HEK293 (cell line): ENCODE results near the gene RAB44.

ENCODE experiments used
- CTCF ChIA-PET: fragments of 350-600 bp; formaldehyde crosslinking; extraction: SDS; loops from one replicate; lab custom pipeline; 2021; ENCODE audit warnings: antibody characterized with exemption; lab: Yijun Ruan, JAX
- POLR2A ChIA-PET: fragments of 300-600 bp; formaldehyde crosslinking; extraction: SDS; loops from one replicate; lab custom pipeline; 2020; ENCODE audit warnings: antibody characterized with exemption, inconsistent platforms; lab: Yijun Ruan, JAX
- H3K27ac ChIP-seq: fragments of 200-500 bp; sonication (Bioruptor generic); 2 replicates; pipeline ENCODE4 v1.5.1; 2014; ENCODE audit warnings: low read depth, low read length, control low read depth, inconsistent platforms; ENCODE audit errors: extremely low read depth
- H3K36me3 ChIP-seq, 2 experiments: fragments of 200-500 bp in 1 of 2; sonication (Bioruptor generic) in 1 of 2; 1 replicate in 1 of 2; 2 replicates in 1 of 2; pipeline ENCODE4 v1.5.1; 2014 to 2017; ENCODE audit warnings: inconsistent platforms in 2 of 2, low read length in 2 of 2; ENCODE audit not compliant: control insufficient read depth in 2 of 2, insufficient read depth in 1 of 2
- H3K4me1 ChIP-seq: fragments of 200-500 bp; sonication (Bioruptor generic); 2 replicates; pipeline ENCODE4 v1.5.1; 2014; ENCODE audit warnings: mild to moderate bottlenecking, low read length, inconsistent platforms; ENCODE audit not compliant: control insufficient read depth, insufficient read depth
- H3K4me3 ChIP-seq: 2 replicates; pipeline ENCODE4 v1.5.1; 2011; ENCODE audit warnings: low read depth, mild to moderate bottlenecking, control low read depth, low read length, moderate library complexity
- H3K9me3 ChIP-seq: fragments of 200-500 bp; sonication (Bioruptor generic); 2 replicates; pipeline ENCODE4 v1.5.1; 2014; ENCODE audit warnings: low read depth, low read length, inconsistent platforms; ENCODE audit not compliant: control insufficient read depth, insufficient read depth
- BCL11A ChIP-seq: fragments of 450-650 bp; formaldehyde crosslinking; IDR thresholded peaks from 2 replicates; pipeline ENCODE4 v1.5.1; 2016; ENCODE audit warnings: low read depth, missing biosample characterization, missing genetic modification characterization
- FEZF1 ChIP-seq: fragments of 450-650 bp; formaldehyde crosslinking; IDR thresholded peaks from 2 replicates; pipeline ENCODE4 v1.5.1; 2016; ENCODE audit warnings: missing biosample characterization, missing genetic modification characterization
- HOXA7 ChIP-seq: sonication (generic); formaldehyde crosslinking; IDR thresholded peaks from 2 replicates; pipeline ENCODE4 v1.8.1; 2022; ENCODE audit warnings: missing genetic modification reagents, borderline replicate concordance
- IKZF3 ChIP-seq: fragments of 450-650 bp; IDR thresholded peaks from 2 replicates; pipeline ENCODE4 v1.5.0; 2018; ENCODE audit warnings: missing biosample characterization, mild to moderate bottlenecking, missing genetic modification characterization, moderate library complexity
- KLF16 ChIP-seq: fragments of 450-650 bp; formaldehyde crosslinking; IDR thresholded peaks from 2 replicates; pipeline ENCODE4 v1.5.1; 2017; ENCODE audit warnings: missing biosample characterization, missing genetic modification characterization
- KLF7 ChIP-seq: fragments of 450-650 bp; formaldehyde crosslinking; IDR thresholded peaks from 2 replicates; pipeline ENCODE4 v1.5.1; 2016; ENCODE audit warnings: missing biosample characterization, missing genetic modification characterization, borderline replicate concordance
- KLF9 ChIP-seq: fragments of 450-650 bp; formaldehyde crosslinking; IDR thresholded peaks from 2 replicates; pipeline ENCODE4 v1.5.1; 2016; ENCODE audit warnings: missing biosample characterization, missing genetic modification characterization, low read depth
- SCRT2 ChIP-seq: fragments of 450-650 bp; formaldehyde crosslinking; IDR thresholded peaks from 2 replicates; pipeline ENCODE4 v1.5.1; 2016; ENCODE audit warnings: missing biosample characterization, missing genetic modification characterization
- TRIM28 ChIP-seq: IDR thresholded peaks from 2 replicates; pipeline ENCODE4 v1.6.1; 2011; ENCODE audit warnings: low read length, control low read depth, borderline replicate concordance
- ZBTB17 ChIP-seq: fragments of 450-650 bp; formaldehyde crosslinking; IDR thresholded peaks from 2 replicates; pipeline ENCODE4 v1.5.1; 2016; ENCODE audit warnings: missing biosample characterization, missing genetic modification characterization
- ZBTB8A ChIP-seq: fragments of 450-650 bp; formaldehyde crosslinking; IDR thresholded peaks from 2 replicates; pipeline ENCODE4 v1.5.1; 2016; ENCODE audit warnings: missing biosample characterization, missing genetic modification characterization
- ZNF211 ChIP-seq: fragments of 450-650 bp; formaldehyde crosslinking; IDR thresholded peaks from 2 replicates; pipeline ENCODE4 v1.5.1; 2016; ENCODE audit warnings: low read depth, missing biosample characterization, missing genetic modification characterization
- ZNF214 ChIP-seq: fragments of 450-650 bp; formaldehyde crosslinking; IDR thresholded peaks from 2 replicates; pipeline ENCODE4 v1.5.1; 2017; ENCODE audit warnings: missing biosample characterization, mild to moderate bottlenecking, missing genetic modification characterization, borderline replicate concordance
- ZNF23 ChIP-seq: fragments of 450-650 bp; formaldehyde crosslinking; IDR thresholded peaks from 2 replicates; pipeline ENCODE4 v1.5.1; 2016; ENCODE audit warnings: missing biosample characterization, missing genetic modification characterization, borderline replicate concordance
- ZNF335 ChIP-seq: fragments of 450-650 bp; formaldehyde crosslinking; conservative IDR thresholded peaks from 2 replicates; pipeline ENCODE4 v1.5.1; 2016; ENCODE audit warnings: missing biosample characterization, missing genetic modification characterization
- ZNF366 ChIP-seq: fragments of 450-650 bp; formaldehyde crosslinking; conservative IDR thresholded peaks from 2 replicates; pipeline ENCODE4 v1.5.1; 2016; ENCODE audit warnings: missing biosample characterization, missing genetic modification characterization
- ZNF404 ChIP-seq: fragments of 450-650 bp; formaldehyde crosslinking; IDR thresholded peaks from 2 replicates; pipeline ENCODE4 v1.5.1; 2017; ENCODE audit warnings: missing biosample characterization, missing genetic modification characterization
- ZNF426 ChIP-seq: fragments of 450-650 bp; formaldehyde crosslinking; IDR thresholded peaks from 2 replicates; pipeline ENCODE4 v1.5.1; 2017; ENCODE audit warnings: missing biosample characterization, missing genetic modification characterization, mild to moderate bottlenecking, inconsistent platforms, moderate library complexity
- ZNF561 ChIP-seq: fragments of 450-650 bp; IDR thresholded peaks from 2 replicates; pipeline ENCODE4 v1.5.1; 2018; ENCODE audit warnings: missing biosample characterization, missing genetic modification characterization, borderline replicate concordance
- ZNF600 ChIP-seq: fragments of 450-650 bp; formaldehyde crosslinking; IDR thresholded peaks from 2 replicates; pipeline ENCODE4 v1.5.1; 2016; ENCODE audit warnings: missing biosample characterization, missing genetic modification characterization
- ZNF624 ChIP-seq: fragments of 450-650 bp; formaldehyde crosslinking; IDR thresholded peaks from 2 replicates; pipeline ENCODE4 v1.5.1; 2017; ENCODE audit warnings: missing biosample characterization, missing genetic modification characterization
- ZNF629 ChIP-seq: fragments of 450-650 bp; formaldehyde crosslinking; IDR thresholded peaks from 2 replicates; pipeline ENCODE4 v1.5.1; 2017; ENCODE audit warnings: missing biosample characterization, missing genetic modification characterization
- ZNF664 ChIP-seq: fragments of 450-650 bp; formaldehyde crosslinking; IDR thresholded peaks from 2 replicates; pipeline ENCODE4 v1.5.1; 2016; ENCODE audit warnings: missing biosample characterization, missing genetic modification characterization
- TF ChIP-seq, protein P1 (sequence below): fragments of 450-650 bp; IDR thresholded peaks from 2 replicates; pipeline ENCODE4 v1.5.1; 2018; ENCODE audit warnings: missing biosample characterization, mild to moderate bottlenecking, missing genetic modification characterization
- TF ChIP-seq, protein P2 (sequence below): fragments of 450-650 bp; formaldehyde crosslinking; IDR thresholded peaks from 2 replicates; pipeline ENCODE4 v1.5.0; 2017; ENCODE audit warnings: missing biosample characterization, missing genetic modification characterization, borderline replicate concordance
- TF ChIP-seq, protein P3 (sequence below): fragments of 450-650 bp; formaldehyde crosslinking; IDR thresholded peaks from 2 replicates; pipeline ENCODE4 v1.5.1; 2017; ENCODE audit warnings: missing biosample characterization, missing genetic modification characterization
- TF ChIP-seq, protein P4 (sequence below): fragments of 450-650 bp; formaldehyde crosslinking; IDR thresholded peaks from 2 replicates; pipeline ENCODE4 v1.5.1; 2016; ENCODE audit warnings: missing biosample characterization, missing genetic modification characterization
- TF ChIP-seq, protein P5 (sequence below): fragments of 450-650 bp; formaldehyde crosslinking; IDR thresholded peaks from 2 replicates; pipeline ENCODE4 v1.5.1; 2016; ENCODE audit warnings: missing biosample characterization, missing genetic modification characterization

RAB44 gene

DNA sequence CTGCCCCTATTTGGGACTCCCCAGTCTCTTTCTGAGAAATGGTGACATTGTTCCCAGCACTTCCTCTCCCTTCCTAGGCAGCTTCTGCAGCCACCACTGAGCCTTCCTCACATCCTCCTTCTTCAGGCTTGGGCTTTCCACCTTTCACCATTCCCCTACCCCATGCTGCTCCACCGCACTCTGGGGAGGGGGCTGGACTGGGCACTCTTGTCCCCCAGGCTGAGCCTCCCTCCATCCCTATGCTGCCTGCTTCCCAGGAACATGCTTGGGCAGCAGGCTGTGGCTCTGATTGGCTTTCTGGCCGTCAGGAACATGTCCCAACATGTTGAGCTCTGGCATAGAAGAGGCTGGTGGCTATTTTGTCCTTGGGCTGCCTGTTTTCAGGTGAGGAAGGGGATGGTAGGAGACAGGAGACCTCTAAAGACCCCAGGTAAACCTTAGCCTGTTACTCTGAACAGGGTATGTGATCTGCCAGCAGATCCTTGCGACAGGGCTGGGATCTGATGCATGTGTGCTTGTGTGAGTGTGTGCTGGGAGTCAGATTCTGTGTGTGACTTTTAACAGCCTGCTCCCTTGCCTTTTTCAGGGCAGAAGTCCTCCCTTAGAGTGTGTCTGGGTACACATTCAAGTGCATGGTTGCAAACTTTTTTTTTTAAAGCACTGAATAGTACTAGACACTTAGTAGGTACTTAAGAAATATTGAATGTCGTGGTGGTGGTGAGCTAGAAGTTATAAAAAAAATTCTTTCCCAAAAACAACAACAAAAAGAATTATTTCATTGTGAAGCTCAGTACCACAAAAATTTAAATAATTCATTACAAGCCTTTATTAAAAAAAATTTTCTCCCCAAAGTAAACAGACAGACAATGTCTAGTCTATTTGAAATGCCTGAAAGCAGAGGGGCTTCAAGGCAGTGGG lies 21.2 kb upstream of the RAB44 start:
- H3K4me3 ChIP-seq, result peak overlapping the region; percentile 42
- TF ChIP-seq ZBTB17 (tag by site-specific recombination) (peak; percentile 72), ZNF335 (tag by site-specific recombination) (peak; percentile 79), ZNF600 (tag by site-specific recombination) (no peak), ZNF561 (tag by site-specific recombination) (no peak), FEZF1 (tag by site-specific recombination) (0 out of 2 replicates have a peak, but pooled peaks have one; percentile 23), ZNF211 (no peak), KLF9 (tag by site-specific recombination) (0 out of 2 replicates have a peak, but pooled peaks have one; percentile 22), ZNF426 (tag by site-specific recombination) (no peak), ZNF629 (tag by site-specific recombination) (no peak), ZNF366 (peak; percentile 86), KLF16 (tag by site-specific recombination) (no peak), BCL11A (tag by site-specific recombination) (no peak), IKZF3 (tag by site-specific recombination) (peak; percentile 54; the same call in 1 of the 2 replicates), SCRT2 (tag by site-specific recombination) (peak; percentile 66), ZNF664 (tag by site-specific recombination) (0 out of 2 replicates have a peak, but pooled peaks have one; percentile 5), ZBTB8A (tag by site-specific recombination) (peak; percentile 83), ZNF23 (tag by site-specific recombination) (no peak), TRIM28 (0 out of 2 replicates have a peak, but pooled peaks have one; percentile 63), KLF7 (tag by site-specific recombination) (no peak), ZNF624 (tag by site-specific recombination) (0 out of 2 replicates have a peak, but pooled peaks have one; percentile 27), ZNF404 (tag by site-specific recombination) (no peak), HOXA7 (CRISPR knock-in tag) (no peak), ZNF214 (tag by site-specific recombination) (no peak)
- TF ChIP-seq, protein P1, sequence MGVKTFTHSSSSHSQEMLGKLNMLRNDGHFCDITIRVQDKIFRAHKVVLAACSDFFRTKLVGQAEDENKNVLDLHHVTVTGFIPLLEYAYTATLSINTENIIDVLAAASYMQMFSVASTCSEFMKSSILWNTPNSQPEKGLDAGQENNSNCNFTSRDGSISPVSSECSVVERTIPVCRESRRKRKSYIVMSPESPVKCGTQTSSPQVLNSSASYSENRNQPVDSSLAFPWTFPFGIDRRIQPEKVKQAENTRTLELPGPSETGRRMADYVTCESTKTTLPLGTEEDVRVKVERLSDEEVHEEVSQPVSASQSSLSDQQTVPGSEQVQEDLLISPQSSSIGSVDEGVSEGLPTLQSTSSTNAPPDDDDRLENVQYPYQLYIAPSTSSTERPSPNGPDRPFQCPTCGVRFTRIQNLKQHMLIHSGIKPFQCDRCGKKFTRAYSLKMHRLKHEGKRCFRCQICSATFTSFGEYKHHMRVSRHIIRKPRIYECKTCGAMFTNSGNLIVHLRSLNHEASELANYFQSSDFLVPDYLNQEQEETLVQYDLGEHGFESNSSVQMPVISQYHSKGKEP (tag by site-specific recombination), result no peak
- TF ChIP-seq, protein P2, sequence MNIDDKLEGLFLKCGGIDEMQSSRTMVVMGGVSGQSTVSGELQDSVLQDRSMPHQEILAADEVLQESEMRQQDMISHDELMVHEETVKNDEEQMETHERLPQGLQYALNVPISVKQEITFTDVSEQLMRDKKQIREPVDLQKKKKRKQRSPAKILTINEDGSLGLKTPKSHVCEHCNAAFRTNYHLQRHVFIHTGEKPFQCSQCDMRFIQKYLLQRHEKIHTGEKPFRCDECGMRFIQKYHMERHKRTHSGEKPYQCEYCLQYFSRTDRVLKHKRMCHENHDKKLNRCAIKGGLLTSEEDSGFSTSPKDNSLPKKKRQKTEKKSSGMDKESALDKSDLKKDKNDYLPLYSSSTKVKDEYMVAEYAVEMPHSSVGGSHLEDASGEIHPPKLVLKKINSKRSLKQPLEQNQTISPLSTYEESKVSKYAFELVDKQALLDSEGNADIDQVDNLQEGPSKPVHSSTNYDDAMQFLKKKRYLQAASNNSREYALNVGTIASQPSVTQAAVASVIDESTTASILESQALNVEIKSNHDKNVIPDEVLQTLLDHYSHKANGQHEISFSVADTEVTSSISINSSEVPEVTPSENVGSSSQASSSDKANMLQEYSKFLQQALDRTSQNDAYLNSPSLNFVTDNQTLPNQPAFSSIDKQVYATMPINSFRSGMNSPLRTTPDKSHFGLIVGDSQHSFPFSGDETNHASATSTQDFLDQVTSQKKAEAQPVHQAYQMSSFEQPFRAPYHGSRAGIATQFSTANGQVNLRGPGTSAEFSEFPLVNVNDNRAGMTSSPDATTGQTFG, result no peak
- TF ChIP-seq, protein P3, sequence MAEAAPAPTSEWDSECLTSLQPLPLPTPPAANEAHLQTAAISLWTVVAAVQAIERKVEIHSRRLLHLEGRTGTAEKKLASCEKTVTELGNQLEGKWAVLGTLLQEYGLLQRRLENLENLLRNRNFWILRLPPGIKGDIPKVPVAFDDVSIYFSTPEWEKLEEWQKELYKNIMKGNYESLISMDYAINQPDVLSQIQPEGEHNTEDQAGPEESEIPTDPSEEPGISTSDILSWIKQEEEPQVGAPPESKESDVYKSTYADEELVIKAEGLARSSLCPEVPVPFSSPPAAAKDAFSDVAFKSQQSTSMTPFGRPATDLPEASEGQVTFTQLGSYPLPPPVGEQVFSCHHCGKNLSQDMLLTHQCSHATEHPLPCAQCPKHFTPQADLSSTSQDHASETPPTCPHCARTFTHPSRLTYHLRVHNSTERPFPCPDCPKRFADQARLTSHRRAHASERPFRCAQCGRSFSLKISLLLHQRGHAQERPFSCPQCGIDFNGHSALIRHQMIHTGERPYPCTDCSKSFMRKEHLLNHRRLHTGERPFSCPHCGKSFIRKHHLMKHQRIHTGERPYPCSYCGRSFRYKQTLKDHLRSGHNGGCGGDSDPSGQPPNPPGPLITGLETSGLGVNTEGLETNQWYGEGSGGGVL (tag by site-specific recombination), result peak; percentile 57; the same call in 1 of the 2 replicates
- TF ChIP-seq, protein P4, sequence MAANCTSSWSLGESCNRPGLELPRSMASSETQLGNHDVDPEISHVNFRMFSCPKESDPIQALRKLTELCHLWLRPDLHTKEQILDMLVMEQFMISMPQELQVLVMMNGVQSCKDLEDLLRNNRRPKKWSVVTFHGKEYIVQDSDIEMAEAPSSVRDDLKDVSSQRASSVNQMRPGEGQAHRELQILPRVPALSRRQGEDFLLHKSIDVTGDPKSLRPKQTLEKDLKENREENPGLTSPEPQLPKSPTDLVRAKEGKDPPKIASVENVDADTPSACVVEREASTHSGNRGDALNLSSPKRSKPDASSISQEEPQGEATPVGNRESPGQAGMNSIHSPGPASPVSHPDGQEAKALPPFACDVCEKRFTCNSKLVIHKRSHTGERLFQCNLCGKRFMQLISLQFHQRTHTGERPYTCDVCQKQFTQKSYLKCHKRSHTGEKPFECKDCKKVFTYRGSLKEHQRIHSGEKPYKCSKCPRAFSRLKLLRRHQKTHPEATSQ (tag by site-specific recombination), result no peak
- TF ChIP-seq, protein P5, sequence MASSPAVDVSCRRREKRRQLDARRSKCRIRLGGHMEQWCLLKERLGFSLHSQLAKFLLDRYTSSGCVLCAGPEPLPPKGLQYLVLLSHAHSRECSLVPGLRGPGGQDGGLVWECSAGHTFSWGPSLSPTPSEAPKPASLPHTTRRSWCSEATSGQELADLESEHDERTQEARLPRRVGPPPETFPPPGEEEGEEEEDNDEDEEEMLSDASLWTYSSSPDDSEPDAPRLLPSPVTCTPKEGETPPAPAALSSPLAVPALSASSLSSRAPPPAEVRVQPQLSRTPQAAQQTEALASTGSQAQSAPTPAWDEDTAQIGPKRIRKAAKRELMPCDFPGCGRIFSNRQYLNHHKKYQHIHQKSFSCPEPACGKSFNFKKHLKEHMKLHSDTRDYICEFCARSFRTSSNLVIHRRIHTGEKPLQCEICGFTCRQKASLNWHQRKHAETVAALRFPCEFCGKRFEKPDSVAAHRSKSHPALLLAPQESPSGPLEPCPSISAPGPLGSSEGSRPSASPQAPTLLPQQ (tag by site-specific recombination), result peak; percentile 56

More for the DNA sequence above, 21.2 kb upstream of the RAB44 start:
- Histone ChIP-seq H3K9me3 (no peaks in the 10 kb centered on the region), H3K4me1 (peaks cover 11% of the 10 kb centered on the region), H3K27ac (peak overlapping the region; percentile 89), H3K36me3 (peaks cover 0 to 7% of the 10 kb centered on the region in 2 experiments; a peak in 1 of 3 replicates)
- ChIA-PET CTCF (interaction anchor here (0.6 to 1.5 kb wide), 3 partner anchors 9 to 94 kb away, joined by 3 to 6 read pairs (median 5); no protein-coding TSS in a partner anchor), POLR2A (interaction anchor here (5.6 kb wide), 1 partner anchor 10 kb away, joined by 143 read pairs; no protein-coding TSS in a partner anchor)
